Mucosa of rectum (tissue), 2 donors: Measurements from ENCODE around the gene ZBTB42.

Experiments
- H3K27ac ChIP-seq, 2 donors: one replicate each; pipeline ENCODE4 v1.7.0; 2013; ENCODE audit warnings: inconsistent platforms in 2 of 2, low read depth in 2 of 2, low read length in 2 of 2
- H3K27me3 ChIP-seq, 2 donors: one replicate each; pipeline ENCODE4 v1.7.0; 2013; ENCODE audit warnings: low read length in 2 of 2; ENCODE audit not compliant: control insufficient read depth in 2 of 2, insufficient read depth in 2 of 2
- H3K36me3 ChIP-seq, 2 donors: one replicate each; pipeline ENCODE4 v1.7.0; 2013; ENCODE audit warnings: low read length in 2 of 2; ENCODE audit not compliant: control insufficient read depth in 2 of 2, insufficient read depth in 2 of 2
- H3K4me1 ChIP-seq, 2 donors: one replicate each; pipeline ENCODE4 v1.7.0; 2013; ENCODE audit warnings: low read length in 2 of 2, mild to moderate bottlenecking in 1 of 2; ENCODE audit not compliant: control insufficient read depth in 2 of 2, insufficient read depth in 2 of 2
- H3K4me3 ChIP-seq, 2 donors: one replicate each; pipeline ENCODE4 v1.7.0; 2013; ENCODE audit warnings: low read length in 2 of 2
- H3K9ac ChIP-seq, 2 donors: one replicate each; pipeline ENCODE4 v1.7.0; 2013; ENCODE audit warnings: low read length in 2 of 2, low read depth in 1 of 2, mild to moderate bottlenecking in 1 of 2
- H3K9me3 ChIP-seq, 2 donors: one replicate each; pipeline ENCODE4 v1.7.0; 2013; ENCODE audit warnings: low read length in 2 of 2; ENCODE audit not compliant: control insufficient read depth in 2 of 2
- donor health status: healthy.
- donor health status: Normal muscosa, but diverticular disease.

Gene ZBTB42

GRCh38 chr14:104776481-104776880, 24.4 kb upstream of the ZBTB42 start:
- H3K4me1 ChIP-seq: no peaks in the 10 kb centered on the region
- H3K9me3 ChIP-seq: no peaks in the 10 kb centered on the region
- H3K4me3 ChIP-seq: no peak overlapping the region
- no peaks in the 10 kb centered on the region for H3K27me3 ChIP-seq
- H3K27ac ChIP-seq: no peak overlapping the region
- no peak overlapping the region for H3K9ac ChIP-seq
- H3K36me3 ChIP-seq: peaks cover 30 to 32% of the 10 kb centered on the region in 2 donors

DNA sequence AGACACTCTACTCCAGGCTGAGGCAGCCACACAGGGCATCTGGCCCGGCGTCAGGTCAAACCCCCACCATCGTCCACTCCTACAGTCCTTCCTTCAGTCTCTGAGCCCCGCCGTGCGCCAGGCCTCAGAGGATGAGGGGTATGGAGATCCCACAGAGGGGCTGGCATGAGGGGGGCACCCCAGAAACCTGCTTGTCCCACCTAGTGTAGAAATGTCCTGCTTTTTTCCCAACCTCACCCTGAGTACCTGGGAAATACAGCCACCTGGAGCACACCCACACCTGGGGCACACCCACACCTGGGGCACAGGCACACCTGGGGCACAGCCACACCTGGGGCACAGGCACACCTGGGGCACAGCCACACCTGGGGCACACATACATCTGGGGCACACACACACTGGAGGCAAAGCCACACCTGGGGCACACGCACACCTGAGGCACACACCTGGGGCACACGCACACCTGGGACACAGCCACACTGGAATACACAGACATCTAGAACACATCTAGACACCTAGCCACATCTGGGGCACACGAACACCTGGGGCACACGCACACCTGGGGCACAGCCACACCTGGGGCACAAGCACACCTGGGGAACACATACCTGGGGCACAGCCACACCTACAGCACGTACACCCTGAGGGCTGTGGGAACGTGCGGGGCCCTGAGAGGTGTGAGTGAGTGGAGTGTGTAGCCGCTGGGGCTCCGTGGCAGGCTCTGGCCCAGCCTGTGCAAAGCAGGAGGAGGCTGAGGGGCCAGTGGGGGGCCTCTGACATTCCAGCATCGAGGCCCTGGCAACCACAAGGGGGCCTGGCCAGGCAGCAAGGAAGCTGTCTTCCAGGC, 23.7 kb upstream of the ZBTB42 start:
- H3K36me3 ChIP-seq: peaks cover 23 to 25% of the 10 kb centered on the region in 2 donors
- no peaks in the 10 kb centered on the region for H3K4me1 ChIP-seq

GRCh38 chr14:104777808-104778249, 23.1 kb upstream of the ZBTB42 start:
- no peaks in the 10 kb centered on the region for H3K4me1 ChIP-seq
- H3K27me3 ChIP-seq: no peaks in the 10 kb centered on the region
- H3K4me3 ChIP-seq: no peak overlapping the region
- peaks cover 19 to 20% of the 10 kb centered on the region in 2 donors for H3K36me3 ChIP-seq
- H3K27ac ChIP-seq: no peak overlapping the region
- no peak overlapping the region for H3K9ac ChIP-seq
- no peaks in the 10 kb centered on the region for H3K9me3 ChIP-seq

More for the DNA sequence above, 23.7 kb upstream of the ZBTB42 start:
- Histone ChIP-seq H3K27ac (no peak overlapping the region), H3K9me3 (no peaks in the 10 kb centered on the region), H3K9ac (no peak overlapping the region), H3K4me3 (no peak overlapping the region), H3K27me3 (no peaks in the 10 kb centered on the region)

DNA sequence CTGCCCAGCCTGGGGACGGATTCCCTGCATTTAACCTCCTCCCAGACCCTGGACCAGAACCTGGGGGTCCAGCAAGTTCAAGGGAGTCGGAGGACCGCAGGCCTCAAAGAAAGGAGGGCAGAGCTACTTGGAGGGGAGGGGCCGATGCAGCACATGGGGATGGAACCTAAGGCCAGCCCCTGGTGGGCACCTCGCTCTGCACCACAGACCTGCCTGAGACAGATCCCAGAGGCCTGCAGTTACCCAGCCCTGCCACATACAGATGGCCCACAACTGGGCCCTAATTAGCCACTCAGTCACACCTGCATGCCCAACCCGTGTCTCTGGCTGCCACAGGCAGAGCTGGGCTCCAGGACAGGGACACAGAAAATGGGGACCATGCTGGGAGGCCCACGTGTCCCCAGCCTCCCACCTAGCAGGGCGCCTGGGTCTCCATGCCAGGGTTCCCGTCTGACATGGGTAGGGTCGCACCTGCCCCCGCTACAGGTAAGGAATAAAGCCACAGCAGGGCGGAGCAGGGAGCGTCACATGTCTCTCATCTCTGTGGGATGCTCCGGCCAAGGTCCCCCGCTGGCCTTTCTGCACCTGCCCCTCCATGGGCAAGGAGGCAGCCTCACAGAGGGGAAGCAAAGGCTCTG, 22.1 kb upstream of the ZBTB42 start:
- Histone ChIP-seq H3K27me3 (no peaks in the 10 kb centered on the region), H3K4me1 (no peaks in the 10 kb centered on the region), H3K27ac (no peak overlapping the region), H3K36me3 (peaks cover 15% of the 10 kb centered on the region in 2 donors), H3K9ac (no peak overlapping the region), H3K9me3 (no peaks in the 10 kb centered on the region), H3K4me3 (no peak overlapping the region)

DNA sequence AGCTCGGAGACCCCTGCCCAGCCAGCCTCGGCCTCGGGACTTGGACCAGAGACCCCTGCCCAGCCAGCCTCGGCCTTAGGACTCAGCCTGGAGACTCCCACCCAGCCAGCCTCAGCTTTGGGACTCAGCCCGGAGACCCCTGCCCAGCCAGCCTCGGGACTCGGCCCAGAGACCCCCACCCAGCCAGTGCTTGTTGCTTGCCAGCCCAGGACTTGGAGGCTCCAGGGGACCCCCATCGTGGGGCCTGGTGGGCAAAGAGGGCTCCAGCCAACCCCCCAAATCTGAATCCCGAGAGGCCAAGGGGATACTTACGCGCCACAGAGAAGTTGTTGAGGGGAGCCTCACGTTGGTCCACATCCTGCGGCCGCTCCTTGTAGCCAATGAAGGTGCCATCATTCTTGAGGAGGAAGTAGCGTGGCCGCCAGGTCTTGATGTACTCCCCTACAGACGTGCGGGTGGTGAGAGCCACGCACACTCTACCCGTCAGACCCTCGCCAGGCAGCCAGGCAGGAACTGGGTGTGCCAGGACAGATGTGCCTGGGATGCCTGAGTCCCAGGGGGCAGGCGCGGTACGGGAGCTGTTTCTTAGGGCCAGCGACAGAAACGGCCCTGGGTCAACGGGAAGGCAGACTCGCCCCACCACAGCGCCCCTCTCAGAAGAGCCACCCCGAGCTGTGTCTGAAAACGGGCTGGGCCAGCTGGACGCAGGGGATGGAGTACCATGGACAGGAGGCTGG, 21.0 kb upstream of the ZBTB42 start:
- no peaks in the 10 kb centered on the region for H3K27me3 ChIP-seq
- H3K9ac ChIP-seq: no peak overlapping the region
- H3K4me3 ChIP-seq: no peak overlapping the region
- no peaks in the 10 kb centered on the region for H3K4me1 ChIP-seq
- H3K9me3 ChIP-seq: no peaks in the 10 kb centered on the region
- H3K36me3 ChIP-seq: peaks cover 7 to 11% of the 10 kb centered on the region in 2 donors
- no peak overlapping the region for H3K27ac ChIP-seq

GRCh38 chr14:104780513-104781030, 20.3 kb upstream of the ZBTB42 start:
- Histone ChIP-seq H3K4me1 (no peaks in the 10 kb centered on the region), H3K9me3 (no peaks in the 10 kb centered on the region), H3K36me3 (peaks cover 6 to 7% of the 10 kb centered on the region in 2 donors), H3K9ac (no peak overlapping the region), H3K4me3 (no peak overlapping the region), H3K27ac (no peak overlapping the region), H3K27me3 (no peaks in the 10 kb centered on the region)

DNA sequence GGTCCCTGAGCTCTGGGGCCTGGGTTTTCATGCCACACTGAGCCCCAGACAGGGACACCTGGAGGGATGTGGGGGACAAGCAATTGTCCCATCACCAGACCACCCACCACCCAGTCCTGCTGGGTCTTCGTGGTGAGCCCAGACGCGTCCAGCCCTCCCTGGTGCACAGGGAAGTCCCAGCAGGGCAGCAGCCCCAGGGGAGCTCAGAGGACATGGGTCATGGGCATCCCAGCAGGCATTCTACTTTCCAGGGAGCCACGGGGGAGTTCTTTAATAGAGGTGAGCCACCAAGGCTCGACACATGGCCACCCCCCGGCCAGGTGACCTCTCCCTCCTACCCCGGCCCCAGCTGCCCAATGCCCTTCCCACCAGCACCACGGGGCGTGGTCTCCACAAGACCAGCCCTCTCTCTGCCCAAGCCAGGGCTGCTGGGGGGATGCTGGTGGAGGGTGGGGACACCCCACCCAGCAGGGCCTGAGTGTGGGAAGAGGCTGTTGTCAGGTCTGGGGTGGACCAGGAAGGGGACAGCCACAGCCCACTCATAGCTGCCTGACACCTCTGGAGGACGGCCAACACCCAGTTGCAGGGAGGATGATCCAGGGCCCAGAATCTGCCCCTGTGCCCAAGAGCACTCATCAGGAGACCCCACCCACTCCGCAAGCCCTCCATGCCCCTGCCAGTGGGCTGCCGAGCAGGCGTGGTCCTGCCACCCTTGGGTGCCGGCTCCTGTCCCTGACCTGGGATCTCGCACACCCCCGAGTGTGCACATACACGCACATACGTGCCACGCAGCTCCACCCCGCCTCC, 19.4 kb upstream of the ZBTB42 start:
- no peak overlapping the region for H3K9ac ChIP-seq
- no peaks in the 10 kb centered on the region for H3K4me1 ChIP-seq
- no peak overlapping the region for H3K27ac ChIP-seq
- no peaks in the 10 kb centered on the region for H3K9me3 ChIP-seq
- peaks cover 2 to 7% of the 10 kb centered on the region in 2 donors for H3K36me3 ChIP-seq
- no peaks in the 10 kb centered on the region for H3K27me3 ChIP-seq
- no peak overlapping the region for H3K4me3 ChIP-seq

- no peaks in the 10 kb centered on the region for H3K27me3 ChIP-seq
- H3K9me3 ChIP-seq: no peaks in the 10 kb centered on the region
- no peak overlapping the region for H3K9ac ChIP-seq
- no peak overlapping the region for H3K27ac ChIP-seq
- no peak overlapping the region for H3K4me3 ChIP-seq
- peaks cover 0 to under 1% of the 10 kb centered on the region in 2 donors for H3K4me1 ChIP-seq
- H3K36me3 ChIP-seq: peaks cover 0 to 5% of the 10 kb centered on the region in 2 donors
These were observed 18.7 kb upstream of the ZBTB42 start for GRCh38 chr14:104782086-104782807.

DNA sequence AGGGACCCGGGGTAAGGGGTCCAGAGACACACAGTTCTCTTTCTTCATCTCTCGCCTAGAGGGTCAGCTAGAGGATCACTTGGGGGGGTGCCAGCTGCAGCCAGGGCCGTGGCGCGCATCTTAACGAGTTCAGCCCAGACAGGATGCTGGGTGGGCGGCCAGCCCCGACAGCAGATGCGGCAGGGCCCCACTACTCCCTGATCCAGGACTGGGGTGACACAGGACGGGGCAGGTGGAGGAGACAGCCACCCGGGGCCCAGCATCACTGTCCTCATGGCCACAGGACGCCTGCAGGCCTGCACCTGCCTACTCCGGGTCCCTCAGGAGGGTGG, 18.1 kb upstream of the ZBTB42 start:
- peaks cover 0 to 3% of the 10 kb centered on the region in 2 donors for H3K4me1 ChIP-seq
- H3K27me3 ChIP-seq: no peaks in the 10 kb centered on the region
- peaks cover 0 to 6% of the 10 kb centered on the region in 2 donors for H3K36me3 ChIP-seq
- H3K9ac ChIP-seq: no peak overlapping the region
- no peaks in the 10 kb centered on the region for H3K9me3 ChIP-seq
- no peak overlapping the region for H3K4me3 ChIP-seq
- no peak overlapping the region for H3K27ac ChIP-seq
